Stimulated activated naive CD4-positive, alpha-beta T cell treated with Interleukin-2 at 50 U/mL for 16 hours (primary cell): ENCODE results near the gene DNAJC10.
A peak's percentile ranks its signal among the peaks of the same experiment; 100 is the strongest.
"Not testable (repeated sequence)": the region's sequence is repeated elsewhere in the genome, so short reads cannot be mapped to it uniquely, and the experiment has no call there.

Experiments used
- DNase-seq: peaks from one replicate; lab custom pipeline; 2025; lab: John Stamatoyannopoulos, UW

The DNAJC10 gene

GRCh38 chr2:182715892-182716649 lies at the start of gene DNAJC10:
TSS of gene DNAJC10 (plus strand) at chr2:182716257. CDS start at chr2:182718087, 1,830 bp downstream.
- peak; percentile 89 for DNase-seq

- no peak for DNase-seq
Measured at GRCh38 chr2:182666674-182667314, 49.3 kb upstream of the DNAJC10 start.

GRCh38 chr2:182667315-182667695 lies 48.8 kb upstream of the DNAJC10 start:
- no peak for DNase-seq

- DNase-seq: no peak
Measured at GRCh38 chr2:182668671-182669070, 47.4 kb upstream of the DNAJC10 start.

GRCh38 chr2:182672466-182673165 lies 43.4 kb upstream of the DNAJC10 start:
- no peak for DNase-seq

- DNase-seq: no peak
Measured at GRCh38 chr2:182680837-182681236, 35.2 kb upstream of the DNAJC10 start.

GRCh38 chr2:182682210-182682609 lies 33.8 kb upstream of the DNAJC10 start:
- no peak for DNase-seq

- DNase-seq: no peak
Measured at GRCh38 chr2:182685559-182685958, 30.5 kb upstream of the DNAJC10 start.

GRCh38 chr2:182686763-182687162 lies 29.3 kb upstream of the DNAJC10 start:
- not testable (repeated sequence) for DNase-seq

- no peak for DNase-seq
Measured at GRCh38 chr2:182694189-182694588, 21.9 kb upstream of the DNAJC10 start.

GRCh38 chr2:182695776-182696175 lies 20.3 kb upstream of the DNAJC10 start:
- DNase-seq: no peak

GRCh38 chr2:182698671-182699070 lies 17.4 kb upstream of the DNAJC10 start:
- DNase-seq: no peak

GRCh38 chr2:182705761-182706160 lies 10.3 kb upstream of the DNAJC10 start:
- no peak for DNase-seq

GRCh38 chr2:182706751-182707150 lies 9.3 kb upstream of the DNAJC10 start:
- DNase-seq: no peak

GRCh38 chr2:182713601-182714000 lies 2.5 kb upstream of the DNAJC10 start:
- no peak for DNase-seq

- DNase-seq: no peak
Measured at GRCh38 chr2:182715121-182715891, 751 bp upstream of the DNAJC10 start.

GRCh38 chr2:182716650-182716979 lies 558 bp downstream of the DNAJC10 start:
- peak; percentile 13 for DNase-seq

- no peak for DNase-seq
Measured at GRCh38 chr2:182717416-182717815, 1.4 kb downstream of the DNAJC10 start.

- no peak for DNase-seq
Measured at GRCh38 chr2:182717816-182718215, 1.8 kb downstream of the DNAJC10 start.

- DNase-seq: no peak
Measured at GRCh38 chr2:182718459-182718858, 2.4 kb downstream of the DNAJC10 start.

- not testable (repeated sequence) for DNase-seq
Measured at GRCh38 chr2:182719116-182719515, 3.1 kb downstream of the DNAJC10 start.

GRCh38 chr2:182724656-182725055 lies 8.6 kb downstream of the DNAJC10 start:
- DNase-seq: no peak
